Measurements from ENCODE around the gene UBE2C.

Gene UBE2C

DNA sequence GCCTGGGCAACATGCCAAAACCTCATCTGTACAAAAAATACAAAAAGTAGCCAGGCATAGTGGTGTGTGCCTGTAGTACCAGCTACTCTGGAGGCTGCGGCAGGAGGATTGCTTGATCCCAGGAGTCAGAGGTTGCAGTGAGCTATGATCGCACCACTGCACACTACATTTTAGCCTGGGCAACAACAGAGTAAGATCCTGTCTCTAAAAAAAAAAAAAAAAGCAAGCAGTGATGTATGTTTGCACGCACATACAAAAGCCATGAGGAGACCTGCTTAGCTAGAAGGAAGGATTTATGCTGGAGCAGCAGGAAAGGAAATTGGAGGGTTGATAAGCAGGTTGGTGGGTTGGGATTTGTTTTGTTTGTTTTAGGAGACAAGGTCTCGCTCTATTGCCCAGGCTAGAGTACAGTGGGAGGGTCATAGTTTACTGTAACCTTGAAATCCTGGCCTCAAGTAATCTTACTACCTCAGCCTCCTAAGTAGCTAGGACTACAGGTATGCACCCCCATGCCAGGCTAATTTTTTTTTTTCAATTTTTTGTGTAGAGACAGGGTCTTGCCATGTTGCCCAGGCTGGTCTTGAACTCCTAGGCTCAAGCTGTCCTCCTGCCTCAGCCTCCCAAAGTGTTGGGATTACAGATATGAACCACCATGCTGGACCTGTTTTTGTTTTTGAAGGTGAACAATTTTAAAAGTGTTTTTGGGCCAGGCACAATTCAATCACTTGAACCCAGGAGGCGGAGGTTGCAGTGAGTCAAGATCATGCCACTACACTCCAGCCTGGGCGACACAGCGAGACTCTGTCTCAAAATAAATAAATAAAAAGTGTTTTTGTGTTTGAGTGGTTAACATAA is 49.0 kb downstream of the UBE2C start:
- no peak for DNase-seq

DNA sequence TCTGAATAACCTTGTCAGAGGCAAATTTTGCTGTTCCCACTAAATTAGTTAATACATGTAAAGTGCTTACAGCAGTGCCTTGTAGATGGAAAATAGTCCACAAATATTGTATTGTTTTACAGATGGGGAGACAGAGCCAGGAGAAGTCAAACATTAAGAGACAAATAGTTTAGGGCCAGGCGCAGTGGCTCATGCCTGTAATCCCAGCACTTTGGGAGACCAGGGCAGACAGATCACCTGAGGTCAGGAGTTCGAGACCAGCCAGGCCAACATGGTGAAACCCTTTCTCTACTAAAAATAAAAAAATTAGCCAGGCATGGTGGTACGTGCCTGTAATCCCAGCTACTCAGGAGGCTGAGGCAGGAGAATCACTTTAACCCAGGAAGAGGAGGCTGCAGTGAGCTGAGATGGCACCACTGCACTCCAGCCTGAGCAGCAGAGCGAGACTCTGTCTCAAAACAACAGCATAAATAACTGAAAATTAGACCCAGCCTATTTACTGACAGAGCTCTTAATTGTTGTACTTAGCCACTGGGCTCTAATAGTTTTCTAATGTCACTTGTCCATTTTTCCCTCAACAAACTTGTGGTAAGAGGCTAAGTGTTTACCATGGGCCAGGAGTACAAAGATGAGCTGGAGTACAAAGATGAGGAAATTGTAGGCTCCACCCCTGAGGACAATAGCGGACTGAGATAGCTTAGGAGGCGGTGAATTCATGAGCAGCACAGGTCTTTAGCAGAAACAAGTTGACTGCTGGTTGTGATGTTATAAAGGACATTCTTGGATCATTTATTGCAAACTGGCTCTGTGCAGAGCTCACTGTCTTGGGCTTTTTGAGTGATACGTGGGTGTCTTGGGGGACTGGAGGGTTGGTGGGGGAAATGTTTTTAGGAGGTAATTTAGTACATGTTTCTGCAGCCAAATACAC is 51.4 kb downstream of the UBE2C start:
- DNase-seq = no peak

DNA sequence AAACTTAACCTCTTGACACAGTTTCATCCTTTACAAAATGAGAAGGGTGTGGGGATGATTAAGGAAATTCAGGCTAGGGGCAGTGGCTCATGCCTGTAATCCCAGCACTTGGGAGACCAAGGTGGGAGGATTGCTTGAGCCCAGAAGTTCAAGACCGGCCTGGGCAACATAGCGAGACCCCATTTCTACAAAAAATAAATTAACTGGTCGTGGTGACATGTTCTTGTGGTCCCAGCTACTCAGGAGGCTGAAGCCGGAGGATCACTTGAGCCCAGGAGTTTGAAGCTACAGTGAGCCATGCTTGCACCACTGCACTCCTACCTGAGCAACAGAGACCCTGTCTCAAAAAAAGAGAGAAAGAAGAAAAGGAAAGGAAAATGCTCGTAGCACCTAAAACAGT is 54.0 kb downstream of the UBE2C start:
- no peak for DNase-seq

Data from effector CD8-positive, alpha-beta T cell (primary cell).